CD14-positive monocyte (primary cell): ENCODE results near the gene ADA. TPM values are rescaled to one million over a fixed set of nuclear protein-coding genes. Genes with fewer than 3 reads are reported as not detected.

Source experiments
- DNase-seq, 3 donors: peaks; one replicate each; pipeline ENCODE4 v3.0.0-alpha.2; 2011 to 2022
- H2AFZ ChIP-seq: 2 replicates; pipeline ENCODE4 v1.6.0; 2012; ENCODE audit warnings: mild to moderate bottlenecking, low read depth, low read length, inconsistent platforms; ENCODE audit not compliant: insufficient read depth, poor library complexity, severe bottlenecking
- H3K27ac ChIP-seq, 2 donors: 1 replicate in 1 of 2; 2 replicates in 1 of 2; pipeline ENCODE4 v1.5.1; 2012 to 2013; ENCODE audit warnings: low read length in 2 of 2, control low read depth in 1 of 2, inconsistent platforms in 1 of 2, low read depth in 1 of 2, mild to moderate bottlenecking in 1 of 2
- H3K27me3 ChIP-seq, 2 donors: one replicate each; pipeline versions ENCODE4 v1.6.0 to v1.6.1; 2011 to 2013; ENCODE audit warnings: low read length in 2 of 2; ENCODE audit not compliant: control insufficient read depth in 2 of 2, insufficient read depth in 2 of 2
- H3K36me3 ChIP-seq, 2 donors: replicated peaks in 1 of 2; 1 replicate in 1 of 2; 2 replicates in 1 of 2; pipeline versions ENCODE4 v1.5.1 to v1.6.1; 2012 to 2013; ENCODE audit warnings: low read length in 2 of 2, control low read depth in 1 of 2, inconsistent platforms in 1 of 2, mild to moderate bottlenecking in 1 of 2; ENCODE audit not compliant: insufficient read depth in 2 of 2, control insufficient read depth in 1 of 2
- H3K4me1 ChIP-seq, 2 donors: 1 replicate in 1 of 2; 2 replicates in 1 of 2; pipeline versions ENCODE4 v1.5.1 to v1.6.1; 2012 to 2013; ENCODE audit warnings: low read length in 2 of 2, control low read depth in 1 of 2, inconsistent platforms in 1 of 2, mild to moderate bottlenecking in 1 of 2, moderate library complexity in 1 of 2; ENCODE audit not compliant: insufficient read depth in 2 of 2, control insufficient read depth in 1 of 2
- H3K4me2 ChIP-seq: replicated peaks from 2 replicates; pipeline ENCODE3; 2012; ENCODE audit warnings: low read length, moderate library complexity, mild to moderate bottlenecking; ENCODE audit not compliant: poor library complexity, severe bottlenecking; ENCODE audit errors: extremely low read depth
- H3K4me3 ChIP-seq, 3 experiments: fragments of 200-600 bp in 1 of 3; sonication (generic) in 1 of 3; replicated peaks in 1 of 3; 1 replicate in 2 of 3; 2 replicates in 1 of 3; pipeline ENCODE4 v1.5.1; 2011 to 2013; ENCODE audit warnings: low read length in 3 of 3, mild to moderate bottlenecking in 3 of 3, control low read depth in 2 of 3, low read depth in 2 of 3, inconsistent platforms in 1 of 3, moderate library complexity in 1 of 3
- H3K79me2 ChIP-seq: 2 replicates; pipeline ENCODE4 v1.6.0; 2012; ENCODE audit warnings: mild to moderate bottlenecking, control low read depth, inconsistent platforms, low read length, moderate library complexity; ENCODE audit not compliant: insufficient read depth
- H3K9ac ChIP-seq: 2 replicates; pipeline ENCODE4 v1.6.0; 2017; ENCODE audit warnings: low read length, mild to moderate bottlenecking; ENCODE audit not compliant: insufficient read depth, poor library complexity, severe bottlenecking
- H3K9me3 ChIP-seq, 2 donors: replicated peaks in 1 of 2; 1 replicate in 1 of 2; 2 replicates in 1 of 2; pipeline versions ENCODE4 v1.5.1 to v1.6.1; 2012 to 2013; ENCODE audit warnings: low read length in 2 of 2, control low read depth in 1 of 2; ENCODE audit not compliant: control insufficient read depth in 1 of 2, insufficient read depth in 1 of 2
- H4K20me1 ChIP-seq: 2 replicates; pipeline ENCODE4 v1.6.0; 2012; ENCODE audit warnings: mild to moderate bottlenecking, low read length, control low read depth, moderate library complexity; ENCODE audit not compliant: insufficient read depth
- H3K27ac Mint-ChIP-seq, 7 donors: one replicate each; pipeline ENCODE4 v1.8.0; 2020; ENCODE audit warnings: mild to moderate bottlenecking in 7 of 7, mixed read lengths in 7 of 7, moderate library complexity in 6 of 7, inconsistent platforms in 2 of 7
- H3K27me3 Mint-ChIP-seq, 3 donors: one replicate each; pipeline ENCODE4 v1.8.0; 2021 to 2022; ENCODE audit warnings: low read depth in 3 of 3, mild to moderate bottlenecking in 3 of 3, mixed read lengths in 3 of 3, moderate library complexity in 3 of 3, inconsistent platforms in 1 of 3
- H3K36me3 Mint-ChIP-seq, 2 donors: one replicate each; pipeline ENCODE4 v1.8.0; 2020; ENCODE audit warnings: mixed read lengths in 2 of 2, inconsistent platforms in 1 of 2, mild to moderate bottlenecking in 1 of 2
- H3K4me1 Mint-ChIP-seq: one replicate; pipeline ENCODE4 v1.8.0; 2020; ENCODE audit warnings: mild to moderate bottlenecking, mixed read lengths
- H3K4me3 Mint-ChIP-seq, 2 donors: one replicate each; pipeline ENCODE4 v1.8.0; 2020; ENCODE audit warnings: mild to moderate bottlenecking in 2 of 2, mixed read lengths in 2 of 2, moderate library complexity in 1 of 2
- H3K9me3 Mint-ChIP-seq, 7 donors: one replicate each; pipeline ENCODE4 v1.8.0; 2020 to 2022; ENCODE audit warnings: mixed read lengths in 7 of 7, mild to moderate bottlenecking in 6 of 7, moderate library complexity in 6 of 7, inconsistent platforms in 2 of 7
- CTCF ChIP-seq: fragments of 200-600 bp; IDR thresholded peaks from one replicate; pipeline ENCODE4 v1.8.0; 2022; ENCODE audit warnings: antibody characterized with exemption, mild to moderate bottlenecking
- WGBS: methylation state at CpG from one replicate; pipeline ENCODE4 v1.1.5; 2013; ENCODE audit warnings: missing lambda C conversion rate; ENCODE audit not compliant: insufficient coverage; 5-methylcytosine and 5-hydroxymethylcytosine counted together
- intact Hi-C, 2 donors: fragments of 100-400 bp; cut with micrococcal nuclease; formaldehyde crosslinking; loops; one replicate each; pipeline versions ENCODE4 v1.15.0 to v1.15.1; 2023
- polyA plus RNA-seq, 3 donors: library from polyadenylated mRNA; depleted of rRNA in 1 of 3; unstranded in 2 of 3; stranded (reverse) in 1 of 3; fragments of 300-500 nt in 2 of 3; fragments of >200 nt in 1 of 3; fragmentation: Illumina TruSeq in 2 of 3; gene quantifications; 1 replicate in 2 of 3; 2 replicates in 1 of 3; pipeline ENCODE4 v1.2.3, GENCODE V29; 2012 to 2021

Gene ADA
- polyA plus RNA-seq, 3 donors: 11.1 to 17.2 (median 15.6) TPM

- Mint-ChIP-seq H3K9me3 (peaks cover 0 to 5% (median 0%) of the 10 kb centered on the region in 7 donors), H3K36me3 (peaks cover 24 to 28% of the 10 kb centered on the region in 2 donors), H3K4me3 (no peak overlapping the region), H3K27me3 (peaks cover 0 to 2% (median 0%) of the 10 kb centered on the region in 3 donors), H3K27ac (peak overlapping the region in 1 of 7 donors; percentile 46), H3K4me1 (peaks cover 21% of the 10 kb centered on the region)
- Histone ChIP-seq H3K9me3 (no peaks in the 10 kb centered on the region), H3K36me3 (peaks cover 5 to 10% of the 10 kb centered on the region in 2 donors), H3K79me2 (no peaks in the 10 kb centered on the region), H3K4me1 (peaks cover 19 to 20% of the 10 kb centered on the region in 2 donors), H2AFZ (no peak overlapping the region), H3K27ac (no peak overlapping the region), H3K27me3 (no peaks in the 10 kb centered on the region), H4K20me1 (no peaks in the 10 kb centered on the region), H3K4me3 (no peak overlapping the region), H3K4me2 (no peak overlapping the region), H3K9ac (no peak overlapping the region)
- no peak for TF ChIP-seq CTCF
- DNase-seq: no peak
- WGBS: 100% methylated on average over 5 of the region's 5 CpGs
- intact Hi-C loops: loop anchor here in 1 of 2 donors (5.0 kb wide), 2 partner anchors 39 to 91 kb away; partner anchors contain the start of genes ADA and SERINC3
Measured at GRCh38 chr20:44613575-44613974, 37.9 kb downstream of the ADA start.

GRCh38 chr20:44610313-44610962 is 41.1 kb downstream of the ADA start:
- Histone ChIP-seq H3K27ac (no peak overlapping the region), H3K27me3 (no peaks in the 10 kb centered on the region), H4K20me1 (no peaks in the 10 kb centered on the region), H3K36me3 (peaks cover 0 to 10% of the 10 kb centered on the region in 2 donors), H3K9ac (no peak overlapping the region), H3K4me1 (peaks cover 20% of the 10 kb centered on the region in 2 donors), H3K9me3 (no peaks in the 10 kb centered on the region), H3K4me3 (no peak overlapping the region), H2AFZ (peak overlapping the region; percentile 70), H3K4me2 (no peak overlapping the region), H3K79me2 (no peaks in the 10 kb centered on the region)
- Mint-ChIP-seq H3K9me3 (peaks cover 0 to 5% (median 0%) of the 10 kb centered on the region in 7 donors), H3K4me3 (no peak overlapping the region), H3K4me1 (peaks cover 19% of the 10 kb centered on the region), H3K27ac (peak overlapping the region in 6 of 7 donors; percentile 20 to 88 (median 68)), H3K36me3 (peaks cover 14% of the 10 kb centered on the region in 2 donors), H3K27me3 (peaks cover 0 to 2% (median 0%) of the 10 kb centered on the region in 3 donors)
- peak in 1 of 3 donors; percentile 15 for DNase-seq
- no CpG with 5 or more reads among the region's 1 CpG for WGBS
- peak; percentile 37 for TF ChIP-seq CTCF
- intact Hi-C loops: loop anchor here in 1 of 2 donors (2.0 to 5.0 kb wide), 3 partner anchors 34 to 88 kb away; partner anchors contain the start of genes ADA and SERINC3
